ENCODE data around the gene IRAK1. TPM values are rescaled to one million over a fixed set of nuclear protein-coding genes. Genes with fewer than 3 reads are reported as not detected.

The IRAK1 gene
- 165 and 172 TPM in 2 replicates for total RNA-seq

- H3K4me1 Mint-ChIP-seq (ENCODE audit: low read depth), result peaks cover 4% of the 10 kb centered on the region
- intact Hi-C loops (cut with micrococcal nuclease), result loop anchor here (1.0 to 2.0 kb wide), 4 partner anchors 31 to 94 kb away; partner anchors contain the start of genes ARHGAP4 and TMEM187
- peak within 1 kb of the TSS; percentile 94 for H3K4me3 Mint-ChIP-seq
- peaks cover 5% of the 10 kb centered on the region for H3K36me3 Mint-ChIP-seq (ENCODE audit: low read depth)
- peak; percentile 57 for DNase-seq (ENCODE audit: low spot score)
- no peaks in the 10 kb centered on the region for H3K27me3 Mint-ChIP-seq (ENCODE audit: insufficient read depth)
- no peaks in the 10 kb centered on the region for H3K9me3 Mint-ChIP-seq
- H3K27ac Mint-ChIP-seq, result peak within 1 kb of the TSS; percentile 89
These were observed at the start of gene IRAK1 for GRCh38 chrX:154019633-154020528. IRAK1 (minus strand) TSS chrX:154019902; CDS start chrX:154019812, 90 bp downstream.

GRCh38 chrX:154068560-154068959 is 48.9 kb upstream of the IRAK1 start:
- Mint-ChIP-seq H3K4me3 (no peak overlapping the region), H3K27me3 (ENCODE audit: insufficient read depth) (no peaks in the 10 kb centered on the region), H3K36me3 (ENCODE audit: low read depth) (peaks cover 3% of the 10 kb centered on the region), H3K9me3 (no peaks in the 10 kb centered on the region), H3K27ac (no peak overlapping the region), H3K4me1 (ENCODE audit: low read depth) (peaks cover 8% of the 10 kb centered on the region)
- no peak for DNase-seq (ENCODE audit: low spot score)
- intact Hi-C loops (cut with micrococcal nuclease), result no loop called here

- DNase-seq (ENCODE audit: low spot score), result no peak
- Mint-ChIP-seq H3K27me3 (ENCODE audit: insufficient read depth) (no peaks in the 10 kb centered on the region), H3K9me3 (no peaks in the 10 kb centered on the region), H3K4me1 (ENCODE audit: low read depth) (peaks cover 27% of the 10 kb centered on the region), H3K4me3 (no peak overlapping the region), H3K36me3 (ENCODE audit: low read depth) (peaks cover 8% of the 10 kb centered on the region), H3K27ac (peak overlapping the region; percentile 8)
- intact Hi-C loops (cut with micrococcal nuclease), result no loop called here
These were observed 45.1 kb upstream of the IRAK1 start for GRCh38 chrX:154064637-154065435.

DNA sequence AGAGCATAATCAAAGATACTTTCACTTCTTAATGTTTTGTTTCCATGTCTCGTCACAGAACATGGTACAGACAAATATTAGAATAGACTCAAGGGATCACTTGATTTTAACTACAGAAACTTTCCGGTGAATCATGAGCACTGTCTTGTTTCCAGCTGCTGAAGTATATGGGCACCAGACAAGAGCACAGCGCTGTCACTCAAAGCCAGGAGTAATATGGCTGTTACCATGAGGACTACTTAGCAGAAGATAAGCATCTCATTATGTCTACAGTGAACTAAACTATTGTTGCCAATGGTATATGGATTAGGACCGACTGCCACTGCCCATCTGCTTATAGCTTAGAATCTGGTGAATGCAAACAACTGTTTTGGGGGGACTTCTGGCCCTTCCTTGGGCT is 43.5 kb upstream of the IRAK1 start:
- peaks cover 43% of the 10 kb centered on the region for H3K4me1 Mint-ChIP-seq (ENCODE audit: low read depth)
- no peaks in the 10 kb centered on the region for H3K27me3 Mint-ChIP-seq (ENCODE audit: insufficient read depth)
- no peak overlapping the region for H3K27ac Mint-ChIP-seq
- no peak for DNase-seq (ENCODE audit: low spot score)
- H3K9me3 Mint-ChIP-seq, result no peaks in the 10 kb centered on the region
- intact Hi-C loops (cut with micrococcal nuclease), result no loop called here
- peaks cover 13% of the 10 kb centered on the region for H3K36me3 Mint-ChIP-seq (ENCODE audit: low read depth)
- no peak overlapping the region for H3K4me3 Mint-ChIP-seq

- Mint-ChIP-seq H3K36me3 (ENCODE audit: low read depth) (peaks cover 18% of the 10 kb centered on the region), H3K27me3 (ENCODE audit: insufficient read depth) (no peaks in the 10 kb centered on the region), H3K4me3 (no peak overlapping the region), H3K4me1 (ENCODE audit: low read depth) (peaks cover 53% of the 10 kb centered on the region), H3K27ac (peak overlapping the region; percentile 64), H3K9me3 (no peaks in the 10 kb centered on the region)
- no peak for DNase-seq (ENCODE audit: low spot score)
- intact Hi-C loops (cut with micrococcal nuclease), result no loop called here
These were observed 42.1 kb upstream of the IRAK1 start for GRCh38 chrX:154061801-154062200.

DNA sequence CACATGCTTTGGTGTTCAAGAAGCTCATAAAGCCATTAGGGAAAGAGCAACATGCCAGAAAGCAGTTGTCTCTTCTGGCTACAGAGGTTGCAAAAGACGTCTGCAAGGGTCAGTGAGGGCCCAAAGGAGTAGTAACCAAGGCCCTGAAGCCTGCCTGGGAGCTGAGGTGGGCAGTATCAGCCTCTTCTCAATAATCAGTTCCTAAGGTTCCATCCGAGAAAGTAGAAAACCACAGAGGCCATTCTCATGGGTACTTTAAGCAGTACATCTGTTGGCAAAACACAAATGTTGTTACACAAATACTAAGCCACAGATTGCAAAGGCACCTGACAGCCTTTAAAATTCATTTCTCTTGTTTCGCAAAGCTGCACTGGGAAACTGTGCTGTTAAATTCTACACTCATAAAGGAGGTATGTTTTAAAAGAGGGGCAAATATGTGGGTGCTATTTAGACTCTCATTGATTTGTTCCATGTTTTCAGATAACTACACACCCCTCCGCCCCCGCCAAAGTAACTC is 40.1 kb upstream of the IRAK1 start:
- Mint-ChIP-seq H3K4me1 (ENCODE audit: low read depth) (peaks cover 57% of the 10 kb centered on the region), H3K4me3 (no peak overlapping the region), H3K36me3 (ENCODE audit: low read depth) (peaks cover 20% of the 10 kb centered on the region), H3K27ac (peak overlapping the region; percentile 59), H3K9me3 (no peaks in the 10 kb centered on the region), H3K27me3 (ENCODE audit: insufficient read depth) (no peaks in the 10 kb centered on the region)
- intact Hi-C loops (cut with micrococcal nuclease), result no loop called here
- DNase-seq (ENCODE audit: low spot score), result no peak

- peaks cover 53% of the 10 kb centered on the region for H3K4me1 Mint-ChIP-seq (ENCODE audit: low read depth)
- no peak overlapping the region for H3K4me3 Mint-ChIP-seq
- peaks cover 18% of the 10 kb centered on the region for H3K36me3 Mint-ChIP-seq (ENCODE audit: low read depth)
These were observed 39.5 kb upstream of the IRAK1 start for GRCh38 chrX:154059231-154059630.

DNA sequence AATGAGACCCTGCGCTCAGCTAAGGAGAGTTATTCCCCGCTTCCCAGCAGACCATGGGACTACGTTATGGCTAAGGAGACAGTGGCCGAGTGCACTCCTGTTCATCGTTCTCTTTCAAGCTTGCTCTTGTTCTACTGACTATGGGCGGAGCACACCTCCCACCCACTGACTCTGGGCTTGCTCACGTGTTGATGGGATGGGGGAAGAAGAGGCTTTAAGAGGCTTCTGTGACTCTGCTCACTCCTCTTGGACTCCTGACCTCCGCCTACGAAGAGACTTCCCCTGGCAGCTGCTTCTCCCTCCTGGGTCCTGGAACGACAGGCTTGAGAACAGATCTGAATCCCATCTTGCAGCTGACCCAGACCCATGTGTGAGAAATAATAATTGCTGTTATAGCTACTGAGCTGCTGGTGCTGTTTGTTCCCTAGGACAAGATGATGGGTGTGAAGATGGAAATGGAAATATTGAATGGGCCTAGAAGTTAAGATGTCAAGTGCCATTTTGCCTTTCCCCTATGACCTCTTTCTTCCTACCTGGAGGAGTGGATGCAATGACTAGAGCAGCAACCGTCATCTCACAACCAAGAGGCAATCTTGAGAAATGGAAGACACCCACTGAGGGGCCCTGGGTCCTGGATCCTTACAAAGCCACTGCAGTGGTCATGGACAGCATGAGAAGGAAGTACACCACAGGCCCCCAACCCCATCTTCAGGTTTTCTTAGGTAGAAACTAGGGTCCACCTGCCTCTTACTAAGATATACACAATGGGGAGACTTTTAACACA is 38.7 kb upstream of the IRAK1 start:
- peak overlapping the region; percentile 85 for H3K27ac Mint-ChIP-seq
- H3K27me3 Mint-ChIP-seq (ENCODE audit: insufficient read depth), result no peaks in the 10 kb centered on the region
- peaks cover 48% of the 10 kb centered on the region for H3K4me1 Mint-ChIP-seq (ENCODE audit: low read depth)
- H3K36me3 Mint-ChIP-seq (ENCODE audit: low read depth), result peaks cover 18% of the 10 kb centered on the region
- H3K9me3 Mint-ChIP-seq, result no peaks in the 10 kb centered on the region
- intact Hi-C loops (cut with micrococcal nuclease), result no loop called here
- no peak overlapping the region for H3K4me3 Mint-ChIP-seq
- no peak for DNase-seq (ENCODE audit: low spot score)

More at GRCh38 chrX:154059231-154059630, 39.5 kb upstream of the IRAK1 start:
- Mint-ChIP-seq H3K27me3 (ENCODE audit: insufficient read depth) (no peaks in the 10 kb centered on the region), H3K9me3 (no peaks in the 10 kb centered on the region), H3K27ac (peak overlapping the region; percentile 59)
- DNase-seq (ENCODE audit: low spot score), result no peak
- intact Hi-C loops (cut with micrococcal nuclease), result no loop called here

- no peak for DNase-seq (ENCODE audit: low spot score)
- no peak overlapping the region for H3K4me3 Mint-ChIP-seq
- H3K36me3 Mint-ChIP-seq (ENCODE audit: low read depth), result peaks cover 18% of the 10 kb centered on the region
- intact Hi-C loops (cut with micrococcal nuclease), result no loop called here
- peak overlapping the region; percentile 85 for H3K27ac Mint-ChIP-seq
- H3K9me3 Mint-ChIP-seq, result no peaks in the 10 kb centered on the region
- H3K4me1 Mint-ChIP-seq (ENCODE audit: low read depth), result peaks cover 46% of the 10 kb centered on the region
- no peaks in the 10 kb centered on the region for H3K27me3 Mint-ChIP-seq (ENCODE audit: insufficient read depth)
These were observed 38.1 kb upstream of the IRAK1 start for GRCh38 chrX:154057791-154058190.

- intact Hi-C loops (cut with micrococcal nuclease), result no loop called here
- peaks cover 42% of the 10 kb centered on the region for H3K4me1 Mint-ChIP-seq (ENCODE audit: low read depth)
- no peaks in the 10 kb centered on the region for H3K9me3 Mint-ChIP-seq
- peaks cover 20% of the 10 kb centered on the region for H3K36me3 Mint-ChIP-seq (ENCODE audit: low read depth)
- H3K4me3 Mint-ChIP-seq, result no peak overlapping the region
- H3K27me3 Mint-ChIP-seq (ENCODE audit: insufficient read depth), result no peaks in the 10 kb centered on the region
- H3K27ac Mint-ChIP-seq, result peak overlapping the region; percentile 6
- DNase-seq (ENCODE audit: low spot score), result no peak
These were observed 37.1 kb upstream of the IRAK1 start for GRCh38 chrX:154056770-154057241.

GRCh38 chrX:154051201-154051810 is 31.6 kb upstream of the IRAK1 start:
- Mint-ChIP-seq H3K27ac (peak overlapping the region; percentile 53), H3K27me3 (ENCODE audit: insufficient read depth) (no peaks in the 10 kb centered on the region), H3K4me3 (no peak overlapping the region), H3K9me3 (no peaks in the 10 kb centered on the region), H3K36me3 (ENCODE audit: low read depth) (peaks cover 20% of the 10 kb centered on the region), H3K4me1 (ENCODE audit: low read depth) (peaks cover 9% of the 10 kb centered on the region)
- DNase-seq (ENCODE audit: low spot score), result peak; percentile 46
- intact Hi-C loops (cut with micrococcal nuclease), result loop anchor here (1.0 to 2.0 kb wide), 3 partner anchors 31 to 127 kb away; no protein-coding TSS in a partner anchor

- Mint-ChIP-seq H3K36me3 (ENCODE audit: low read depth) (peaks cover 20% of the 10 kb centered on the region), H3K27ac (peak overlapping the region; percentile 71), H3K27me3 (ENCODE audit: insufficient read depth) (no peaks in the 10 kb centered on the region), H3K4me1 (ENCODE audit: low read depth) (peaks cover 9% of the 10 kb centered on the region), H3K4me3 (no peak overlapping the region), H3K9me3 (no peaks in the 10 kb centered on the region)
- intact Hi-C loops (cut with micrococcal nuclease), result loop anchor here (2.0 kb wide), 2 partner anchors 29 to 125 kb away; no protein-coding TSS in a partner anchor
- no peak for DNase-seq (ENCODE audit: low spot score)
These were observed 30.4 kb upstream of the IRAK1 start for GRCh38 chrX:154050113-154050495.
